Measurements from ENCODE around the gene SLC22A4. TPM values are rescaled to one million over a fixed set of nuclear protein-coding genes. Genes with fewer than 3 reads are reported as not detected.
A peak's percentile ranks its signal among the peaks of the same experiment; 100 is the strongest.

The SLC22A4 gene
- total RNA-seq, 3 donors from 2014 or later = 2.7 to 13.4 (median 3.6) TPM

- no peak for TF ChIP-seq CTCF (IDR thresholded peaks at IDR 0.05)
- Histone ChIP-seq H3K4me1 (ENCODE audit: low read depth) (peaks cover 9% of the 10 kb centered on the region), H3K9me3 (no peaks in the 10 kb centered on the region), H3K36me3 (ENCODE audit: low read depth) (no peaks in the 10 kb centered on the region), H3K4me3 (no peak overlapping the region)
- no peak for ATAC-seq
- intact Hi-C loops (cut with DNase I, micrococcal nuclease) = no loop called here
- DNase-seq = no peak
These were observed 70.1 kb downstream of the SLC22A4 start for GRCh38 chr5:132364319-132364718.

- Histone ChIP-seq H3K36me3 (ENCODE audit: low read depth) (no peaks in the 10 kb centered on the region), H3K4me3 (no peak overlapping the region), H3K4me1 (ENCODE audit: low read depth) (peaks cover 5% of the 10 kb centered on the region), H3K9me3 (no peaks in the 10 kb centered on the region)
- no peak for ATAC-seq
- intact Hi-C loops (cut with DNase I, micrococcal nuclease) = no loop called here
- DNase-seq = no peak
- no peak for TF ChIP-seq CTCF (IDR thresholded peaks at IDR 0.05)
These were observed 71.0 kb downstream of the SLC22A4 start for GRCh38 chr5:132365213-132365612.

GRCh38 chr5:132368186-132368585 is 74.0 kb downstream of the SLC22A4 start:
- intact Hi-C loops (cut with DNase I, micrococcal nuclease) = no loop called here

GRCh38 chr5:132369007-132369473 is 74.8 kb downstream of the SLC22A4 start:
- ATAC-seq = peak; percentile 1
- Histone ChIP-seq H3K9me3 (no peaks in the 10 kb centered on the region), H3K4me1 (ENCODE audit: low read depth) (peaks cover 28% of the 10 kb centered on the region), H3K36me3 (ENCODE audit: low read depth) (no peaks in the 10 kb centered on the region), H3K4me3 (peak overlapping the region; percentile 54)
- intact Hi-C loops (cut with DNase I, micrococcal nuclease) = no loop called here
- TF ChIP-seq CTCF (IDR thresholded peaks at IDR 0.05) = no peak
- no peak for DNase-seq

More at GRCh38 chr5:132368186-132368585, 74.0 kb downstream of the SLC22A4 start:
- no peak for ATAC-seq
- DNase-seq = no peak
- H3K9me3 ChIP-seq = no peaks in the 10 kb centered on the region
- H3K36me3 ChIP-seq (ENCODE audit: low read depth) = no peaks in the 10 kb centered on the region
- no peak for TF ChIP-seq CTCF (IDR thresholded peaks at IDR 0.05)
- peaks cover 28% of the 10 kb centered on the region for H3K4me1 ChIP-seq (ENCODE audit: low read depth)
- H3K4me3 ChIP-seq = no peak overlapping the region

GRCh38 chr5:132369474-132370180 is 75.4 kb downstream of the SLC22A4 start, which contains the start of gene SLC22A5:
SLC22A5 (plus strand) TSS chr5:132369710; CDS start chr5:132369973, 263 bp downstream.
- TF ChIP-seq CTCF (IDR thresholded peaks at IDR 0.05) = no peak
- Histone ChIP-seq H3K4me3 (peak within 1 kb of the TSS; percentile 54), H3K4me1 (ENCODE audit: low read depth) (peaks cover 28% of the 10 kb centered on the region), H3K36me3 (ENCODE audit: low read depth) (no peaks in the 10 kb centered on the region), H3K9me3 (no peaks in the 10 kb centered on the region)
- DNase-seq = peak; percentile 85 to 93 (median 87)
- peak; percentile 97 for ATAC-seq
- intact Hi-C loops (cut with DNase I, micrococcal nuclease) = no loop called here

All from mucosa of descending colon (tissue), 3 donors.